ENCODE results near the gene UBB. TPM values are rescaled to one million over a fixed set of nuclear protein-coding genes. Genes with fewer than 3 reads are reported as not detected.
"Not testable (repeated sequence)": the region's sequence is repeated elsewhere in the genome, so short reads cannot be mapped to it uniquely, and the experiment has no call there.

The UBB gene
- total and polyA plus RNA-seq, 2 of the 4 experiments (the other 2 are of a cell fraction), result 2,561 to 4,283 TPM

DNA sequence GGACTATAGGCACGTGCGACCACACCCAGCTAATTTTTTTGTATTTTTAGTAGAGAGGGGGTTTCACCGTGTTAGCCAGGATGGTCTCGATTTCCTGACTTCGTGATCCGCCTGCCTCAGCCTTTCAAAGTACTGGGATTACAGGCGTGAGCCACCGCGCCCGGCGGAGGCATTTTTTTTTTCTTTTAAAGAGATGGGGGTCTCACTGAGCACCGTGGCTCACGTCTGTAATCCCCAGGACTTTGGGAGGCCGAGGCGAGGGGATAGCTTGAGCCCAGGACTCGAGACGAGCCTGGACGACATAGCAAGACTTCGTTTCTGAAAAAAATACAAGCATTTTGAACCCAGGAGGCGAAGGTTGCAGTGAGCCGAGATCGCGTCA lies 5.2 kb downstream of the UBB start:
- H3K23ac ChIP-seq (ENCODE audit: low read depth, low read length); H3K4me2 ChIP-seq (ENCODE audit: low read depth, low read length); H3K18ac ChIP-seq (ENCODE audit: low read depth, low read length); H3K9me3 ChIP-seq (ENCODE audit: control insufficient read depth, insufficient read depth, low read length); H3K4ac ChIP-seq (ENCODE audit: low read depth, low read length); H2BK120ac ChIP-seq (ENCODE audit: low read depth, low read length); H3K27ac ChIP-seq (ENCODE audit: insufficient read depth, low read length); ATAC-seq (ENCODE audit: low read depth); CTCF ChIA-PET; H3K4me1 ChIP-seq (ENCODE audit: control insufficient read depth, insufficient read depth, low read length); H2AK5ac ChIP-seq (ENCODE audit: low read depth, low read length); in situ Hi-C loops (cut with MboI; ENCODE audit: low sequenced_read_pairs); H2BK5ac ChIP-seq (ENCODE audit: low read depth, low read length, poor library complexity, severe bottlenecking); dilution Hi-C loops (cut with HindIII; ENCODE audit: low sequenced_read_pairs, unreplicated experiment); H3K56ac ChIP-seq (ENCODE audit: extremely low read depth, insufficient read depth, low read length); H3K27me3 ChIP-seq (ENCODE audit: control insufficient read depth, insufficient read depth, low read length); BruUV-seq (replicated peaks); H3K4me3 ChIP-seq (ENCODE audit: insufficient read depth, low read depth, low read length); H3K9ac ChIP-seq (ENCODE audit: low read depth, low read length); POLR2A ChIA-PET (ENCODE audit: unreplicated experiment); H3K14ac ChIP-seq (replicated peaks; ENCODE audit: low read depth, low read length); H2AK9ac ChIP-seq (replicated peaks; ENCODE audit: low read depth, low read length, poor library complexity); H4K91ac ChIP-seq (ENCODE audit: insufficient read depth, low read depth, low read length); H2BK15ac ChIP-seq (ENCODE audit: low read depth, low read length); DNase-seq; H4K8ac ChIP-seq (ENCODE audit: low read depth in 2 of 2, low read length in 2 of 2); H2BK20ac ChIP-seq (ENCODE audit: low read depth, low read length); H3K9me1 ChIP-seq (ENCODE audit: insufficient read depth, low read length); H4K5ac ChIP-seq (ENCODE audit: low read depth, low read length): not testable (repeated sequence)
- peaks cover 39% of the 10 kb centered on the region for H4K20me1 ChIP-seq (ENCODE audit: insufficient read depth, low read length)
- 65% methylated on average over 10 of the region's 23 CpGs; no CpG with 5 or more reads in 1 of the 2 experiments for whole genome bisulfite sequencing, 2 experiments (ENCODE audit: extremely low coverage in 2 of 2, insufficient read length in 1 of 2)
- H2AFZ ChIP-seq (replicated peaks; ENCODE audit: low read length, poor library complexity), result peak overlapping the region; percentile 32
- intact Hi-C loops (cut with micrococcal nuclease), result loop anchor here (1.0 kb wide), 3 partner anchors 33 to 135 kb away; no protein-coding TSS in a partner anchor
- peaks cover 20% of the 10 kb centered on the region for H3K36me3 ChIP-seq (ENCODE audit: control insufficient read depth, insufficient read depth, low read length)
- H3K79me1 ChIP-seq (ENCODE audit: low read depth in 1 of 2, low read length in 2 of 2), result peaks cover 7 to 30% of the 10 kb centered on the region in 2 experiments; a peak in 3 of 4 replicates
